SHP77 treated with DMSO at 0.1 percent for 48 hours (cell line): ENCODE data around the gene FNDC3B.

Source experiments
- DNase-seq: peaks from one replicate; lab custom pipeline; 2025; lab: John Stamatoyannopoulos, UW

The FNDC3B gene

DNA sequence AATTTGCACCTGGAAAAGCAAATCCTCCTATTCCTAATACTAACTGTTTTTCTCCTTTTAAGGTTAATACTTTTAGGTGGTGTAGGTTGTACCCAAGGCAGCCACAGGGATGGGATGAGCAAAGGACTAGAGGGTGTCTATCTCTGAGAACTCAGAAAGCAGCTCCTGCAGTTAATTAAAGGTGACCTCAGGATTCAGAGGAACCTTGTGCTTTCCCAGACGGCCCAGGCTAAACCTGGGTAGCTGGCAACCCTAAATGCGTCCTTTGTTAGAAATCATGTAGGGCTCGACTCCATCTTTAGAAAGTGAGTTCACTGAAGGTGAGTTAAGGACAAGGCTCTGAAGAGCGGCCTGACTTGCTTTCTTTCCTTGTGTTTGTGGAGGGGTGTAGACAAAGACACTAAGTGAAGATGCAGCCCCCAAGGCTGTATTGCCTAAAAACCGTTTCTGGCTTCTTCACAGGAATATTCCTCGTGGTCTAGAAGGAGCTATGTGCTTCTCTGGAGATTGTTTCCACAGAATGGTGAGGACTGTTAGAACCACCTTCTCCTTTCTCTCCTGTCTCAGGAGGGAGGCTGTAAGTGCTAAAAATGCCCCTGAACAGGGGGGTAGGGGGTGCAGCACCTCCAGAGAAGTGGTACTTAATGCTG lies 14.9 kb downstream of the FNDC3B start:
- DNase-seq = no peak

DNA sequence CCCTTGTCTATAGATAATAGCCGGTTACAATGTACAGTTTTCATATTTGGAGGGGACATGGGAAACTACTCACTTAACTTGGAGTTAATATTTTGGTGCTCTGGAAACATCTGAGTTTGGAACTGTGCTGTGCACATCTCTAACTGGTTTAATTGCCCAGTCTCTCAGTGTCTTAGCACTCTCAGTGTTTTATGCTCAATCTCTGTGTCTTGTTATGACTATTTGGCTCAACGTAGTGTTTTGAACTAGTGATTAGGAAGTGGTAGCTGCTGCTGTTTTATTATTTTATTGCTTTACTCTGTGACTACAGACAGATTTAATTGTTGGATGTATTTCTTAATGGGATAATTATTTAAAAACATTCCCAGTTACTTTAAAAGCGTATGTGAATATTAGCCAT lies 17.0 kb downstream of the FNDC3B start:
- DNase-seq = no peak

DNA sequence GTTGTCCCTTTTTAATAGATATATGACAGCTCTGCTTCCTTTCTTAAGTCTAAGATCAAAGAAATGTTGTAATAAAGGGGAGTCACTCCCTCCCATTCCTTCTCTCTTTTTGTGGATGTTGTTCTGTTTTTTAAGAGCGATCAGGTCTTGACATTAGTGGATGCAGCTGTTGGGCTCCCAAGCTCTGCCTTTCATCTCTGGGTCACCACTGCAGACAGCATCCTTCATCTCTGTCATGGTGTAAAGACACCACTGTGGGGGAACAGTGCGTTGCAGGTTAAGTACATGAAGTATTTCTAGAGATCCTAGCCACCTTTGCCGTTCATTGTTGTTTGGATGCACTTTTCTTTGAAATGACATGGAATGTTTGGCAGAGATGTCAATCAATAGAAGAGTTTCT lies 17.7 kb downstream of the FNDC3B start:
- no peak for DNase-seq

DNA sequence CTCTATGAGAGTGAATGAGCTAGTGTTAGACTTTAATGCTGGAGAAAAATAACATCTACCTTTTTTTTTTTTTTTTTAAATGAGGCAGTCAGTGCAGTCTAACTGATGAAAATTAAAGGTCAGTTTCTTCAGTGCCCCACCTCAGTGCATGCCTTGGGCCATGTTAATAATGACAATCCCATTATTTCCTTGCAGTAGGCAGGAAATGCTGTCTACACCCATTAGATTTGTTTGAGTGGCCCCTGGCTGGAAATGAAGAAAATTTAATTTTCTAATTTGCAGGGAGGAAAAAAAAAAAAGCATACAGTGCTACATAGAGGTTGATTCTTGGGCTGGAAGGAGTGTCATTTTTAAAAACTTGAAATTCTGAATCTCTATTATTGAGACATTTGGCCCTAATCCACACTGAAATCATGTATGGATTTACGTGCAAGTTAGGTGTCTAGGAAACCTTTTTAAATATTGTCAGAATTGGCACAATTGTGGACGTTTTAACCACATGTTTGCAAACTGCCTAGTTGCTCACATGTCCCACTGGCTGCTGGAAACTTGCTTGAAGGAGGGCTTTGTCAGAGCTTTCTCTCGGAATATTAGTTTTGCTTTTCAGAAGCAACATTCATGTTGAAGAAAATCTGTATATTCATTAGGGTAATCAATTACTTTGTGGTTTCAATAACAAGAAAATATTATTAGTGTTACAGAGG lies 18.4 kb downstream of the FNDC3B start:
- DNase-seq = no peak

DNA sequence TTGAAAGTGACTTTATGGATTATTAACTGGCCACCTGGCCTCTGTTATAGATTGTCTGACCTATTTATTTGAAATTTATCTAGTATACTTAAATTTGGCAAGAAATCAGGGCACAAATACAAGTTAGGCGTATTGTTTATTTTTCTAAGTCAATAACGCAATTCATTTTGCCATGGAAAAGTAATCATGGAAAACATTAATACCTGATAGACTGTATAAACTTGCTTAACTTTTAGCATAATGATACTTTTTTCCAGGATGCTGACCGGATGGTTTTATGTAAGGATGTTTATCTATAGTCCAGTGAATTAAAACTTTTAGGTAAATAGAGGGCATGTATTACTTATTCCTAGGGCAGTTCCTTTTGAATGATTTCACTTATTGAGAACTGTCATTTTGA lies 20.2 kb downstream of the FNDC3B start:
- DNase-seq = no peak

DNA sequence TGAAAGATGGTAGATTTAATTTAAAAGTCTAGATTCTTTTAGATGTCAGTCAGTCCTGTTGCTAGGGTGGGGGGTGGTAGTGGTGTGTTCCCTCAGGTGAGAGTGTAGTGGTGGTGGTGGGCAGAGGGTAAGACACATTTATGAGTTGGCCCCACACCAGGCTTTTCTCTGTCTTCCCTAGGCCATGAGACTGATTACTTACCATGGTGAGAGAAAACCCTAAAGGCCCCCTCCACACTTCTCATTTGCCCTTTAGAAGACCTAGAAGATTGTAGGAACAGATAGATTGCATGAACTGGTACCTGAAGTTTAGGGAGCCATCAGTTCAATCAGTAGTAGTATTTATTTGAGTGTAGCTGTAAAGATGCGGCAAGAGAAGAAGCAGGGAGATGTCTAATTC lies 20.9 kb downstream of the FNDC3B start:
- no peak for DNase-seq

DNA sequence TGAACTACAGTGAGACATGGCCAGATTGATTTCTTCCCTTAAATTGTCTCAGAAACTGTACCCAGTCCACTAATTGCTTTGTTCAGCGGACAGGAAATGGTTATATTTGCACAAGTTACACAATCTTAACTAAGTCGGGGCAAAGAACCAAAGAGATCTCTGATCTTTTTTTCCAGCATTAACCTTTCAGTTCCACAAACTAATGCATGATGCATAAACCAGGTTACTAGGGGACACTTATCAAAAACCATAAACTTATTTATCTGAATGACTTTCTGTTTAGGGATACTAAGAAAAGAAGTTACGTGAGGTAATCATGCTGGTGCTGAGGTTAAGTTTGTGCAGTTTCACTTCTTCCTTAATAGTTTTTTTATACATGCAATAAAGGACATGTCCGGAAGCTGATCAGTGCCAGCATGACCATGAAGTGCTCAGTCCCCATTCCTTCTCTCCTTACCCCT lies 22.4 kb downstream of the FNDC3B start:
- no peak for DNase-seq

DNA sequence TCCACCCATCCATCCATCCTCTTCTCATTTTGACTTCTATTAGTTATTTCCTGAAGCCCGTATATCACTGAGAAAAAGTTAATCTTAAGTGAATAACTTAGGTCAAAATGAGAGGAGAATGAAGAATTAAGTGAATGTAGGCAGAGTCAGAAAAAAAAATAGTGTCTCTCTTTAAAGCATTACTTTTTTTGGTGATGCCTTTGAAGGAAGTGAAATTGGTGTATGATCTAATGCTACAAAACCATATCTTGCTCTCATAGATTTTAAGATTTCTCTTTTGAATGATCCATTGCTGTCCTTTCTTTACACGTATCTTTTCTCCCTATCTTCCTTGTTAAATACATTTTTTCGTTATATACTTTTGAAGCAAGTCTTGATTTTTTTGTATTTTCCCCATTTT lies 23.4 kb downstream of the FNDC3B start:
- DNase-seq = no peak

DNA sequence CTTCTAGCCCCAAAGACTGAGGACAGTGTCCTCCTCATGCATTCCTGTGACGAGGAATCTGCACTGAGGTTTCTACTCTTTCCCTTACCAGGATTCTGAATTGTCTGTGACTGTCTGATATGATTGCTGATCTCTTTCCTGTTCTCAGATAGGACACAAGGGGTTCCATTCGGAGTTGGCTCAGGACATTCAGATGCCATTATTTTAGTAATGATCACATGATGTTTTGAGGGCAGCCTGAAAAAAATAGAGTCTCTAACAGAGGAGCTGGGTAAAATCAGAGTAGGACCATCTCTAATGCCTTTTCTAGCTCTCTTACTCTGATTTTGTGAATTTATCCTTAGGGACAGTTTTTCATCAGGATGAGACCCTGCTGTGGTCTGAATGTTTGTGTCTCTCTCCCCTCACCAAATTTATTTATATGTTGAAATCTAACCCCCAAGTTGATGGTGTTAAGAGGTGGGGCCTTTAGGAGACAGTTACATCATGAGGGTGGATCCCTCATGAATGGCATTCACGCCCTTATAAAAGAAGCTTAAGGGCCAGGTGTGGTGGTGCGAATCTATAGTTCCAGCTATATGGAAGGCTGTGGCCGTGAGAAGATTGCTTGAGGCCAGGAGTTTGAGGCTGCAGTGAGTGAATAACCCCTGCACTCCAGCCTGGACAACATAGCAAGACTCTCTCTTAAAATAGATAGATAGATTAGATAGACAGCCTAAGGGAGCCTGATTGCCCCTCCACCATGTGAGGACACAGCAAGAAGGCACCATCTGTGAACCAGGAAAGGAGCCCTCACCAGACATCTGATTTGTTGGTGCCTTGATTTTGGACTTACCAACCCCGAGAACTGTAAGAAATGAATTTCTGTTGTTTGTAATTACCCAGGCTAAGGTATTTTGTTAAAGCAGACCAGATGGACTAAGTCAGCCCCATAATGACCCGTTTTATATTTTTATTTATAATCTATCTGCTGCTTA lies 24.4 kb downstream of the FNDC3B start:
- no peak for DNase-seq

DNA sequence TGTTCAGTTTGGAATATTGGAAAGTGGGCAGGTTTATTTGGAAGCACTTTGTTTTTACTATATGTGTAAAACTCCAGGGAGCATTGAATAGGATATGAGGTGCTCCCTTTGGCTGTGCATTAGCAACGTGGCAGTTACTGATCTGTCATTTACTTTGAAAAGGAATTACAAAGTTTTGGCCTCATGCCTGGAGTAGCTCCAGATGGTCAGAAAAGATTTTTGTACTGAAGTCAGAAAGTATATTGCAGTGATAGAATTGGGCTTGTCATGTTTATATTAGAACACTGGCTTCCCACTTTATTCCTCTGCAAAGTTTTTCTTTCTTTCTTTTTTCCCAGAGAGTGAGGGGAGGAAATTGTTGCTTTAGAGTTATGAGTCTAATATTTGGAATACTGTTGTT lies 26.1 kb downstream of the FNDC3B start:
- no peak for DNase-seq

DNA sequence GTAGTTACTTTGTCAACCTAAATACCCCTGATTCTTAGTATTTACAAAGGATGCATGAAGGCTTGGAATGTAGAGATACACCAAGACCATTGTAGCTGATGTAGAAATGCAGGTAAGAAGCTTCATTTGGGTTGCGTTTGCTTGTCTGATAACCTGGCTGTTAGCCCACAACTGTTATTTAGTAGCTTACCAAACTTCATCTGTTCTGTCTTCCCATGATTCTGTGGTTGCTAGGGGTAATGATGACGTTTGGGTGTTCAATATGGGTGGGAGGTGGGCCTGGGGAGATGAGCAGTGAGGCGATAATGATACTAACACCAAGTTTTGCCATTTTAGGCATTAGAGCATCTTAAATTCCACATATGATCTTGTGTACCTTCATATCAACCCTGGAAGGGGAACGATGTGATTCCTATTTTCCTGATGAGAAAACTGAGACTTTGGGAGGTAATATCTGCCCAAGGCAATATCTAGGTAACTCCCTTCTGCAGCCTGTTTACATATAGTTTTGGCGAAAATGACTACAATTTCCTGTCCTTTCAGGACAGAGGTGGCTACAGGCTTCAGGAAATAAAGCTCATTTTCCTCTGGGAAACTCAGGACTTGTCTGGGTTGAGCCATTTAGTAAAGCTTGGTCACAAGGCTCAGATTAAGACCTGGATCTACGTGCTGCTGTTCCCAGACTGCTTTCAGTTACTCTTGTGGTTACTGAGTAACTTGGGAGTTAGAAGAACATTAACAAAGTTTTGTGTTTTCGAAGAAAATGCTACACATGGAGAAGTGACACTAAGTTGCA lies 26.8 kb downstream of the FNDC3B start:
- no peak for DNase-seq

DNA sequence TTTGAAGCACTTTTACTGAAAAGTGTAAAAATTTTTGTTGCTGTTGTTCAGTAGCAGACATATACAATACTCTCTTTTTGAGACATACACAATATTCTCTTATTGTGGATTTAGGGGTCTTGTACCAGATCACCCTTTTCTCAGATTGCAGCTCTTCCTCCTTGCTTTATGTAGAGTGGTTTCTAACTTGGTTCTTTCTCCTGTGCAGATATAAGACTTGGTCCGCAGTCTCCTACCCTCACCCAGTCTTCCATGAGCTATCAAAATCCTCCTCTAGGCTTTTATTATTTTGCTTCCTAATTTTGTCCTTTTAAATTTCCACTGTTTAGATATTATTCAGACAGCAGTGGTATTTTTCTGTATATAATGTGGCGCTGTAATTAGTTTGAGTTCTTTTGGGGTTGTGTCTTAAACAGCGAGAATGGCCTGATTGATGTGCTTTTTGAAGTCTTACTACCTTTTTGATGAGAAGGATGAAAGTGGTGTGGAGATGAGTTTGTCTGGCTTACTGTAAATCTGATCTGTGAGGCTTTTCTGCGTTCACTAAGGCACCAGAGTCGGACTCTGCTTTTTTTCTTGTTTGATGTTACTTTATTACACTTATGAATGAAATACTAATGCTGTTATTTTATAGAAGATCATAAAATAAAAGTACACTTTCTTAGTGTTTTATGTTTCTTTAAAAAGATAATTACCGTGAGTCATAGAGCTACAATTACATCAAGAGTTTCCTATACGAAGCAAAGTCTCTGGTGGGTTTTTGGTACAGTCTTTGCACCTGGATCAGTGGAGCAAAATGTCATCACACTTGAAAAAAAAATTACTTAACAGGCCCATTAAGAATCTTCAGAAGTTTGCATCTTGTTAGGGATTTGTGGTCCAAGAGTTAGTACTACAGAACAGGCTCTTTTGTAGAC lies 27.8 kb downstream of the FNDC3B start:
- no peak for DNase-seq

DNA sequence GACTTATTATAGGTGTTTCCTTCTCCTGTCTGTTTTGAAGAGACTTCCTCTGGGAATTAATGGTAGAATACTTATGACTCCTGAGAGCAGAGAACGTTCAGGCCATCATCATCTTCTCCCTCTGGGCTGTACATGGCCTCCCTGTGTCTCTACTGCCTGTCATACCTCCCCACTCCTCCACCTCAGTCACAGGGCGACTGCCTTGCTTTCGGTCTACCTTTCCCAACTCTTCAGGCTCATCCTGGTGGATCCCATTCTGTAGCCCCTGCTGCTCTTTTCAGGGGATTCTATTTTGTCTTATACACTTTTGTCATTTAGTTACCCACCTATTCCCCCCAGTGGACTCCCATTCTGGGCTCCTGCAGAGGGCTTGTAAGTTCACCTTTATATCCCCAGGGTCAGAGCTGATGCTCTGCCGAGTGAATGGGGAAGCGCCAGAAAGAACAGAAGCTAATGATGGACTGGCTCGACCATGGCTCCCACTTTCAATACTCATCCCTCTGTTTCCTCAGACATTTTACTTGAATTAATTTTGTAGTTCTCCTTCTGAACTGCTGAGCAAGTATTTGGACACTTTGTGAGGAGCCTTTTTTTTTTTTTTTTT lies 28.6 kb downstream of the FNDC3B start:
- no peak for DNase-seq

DNA sequence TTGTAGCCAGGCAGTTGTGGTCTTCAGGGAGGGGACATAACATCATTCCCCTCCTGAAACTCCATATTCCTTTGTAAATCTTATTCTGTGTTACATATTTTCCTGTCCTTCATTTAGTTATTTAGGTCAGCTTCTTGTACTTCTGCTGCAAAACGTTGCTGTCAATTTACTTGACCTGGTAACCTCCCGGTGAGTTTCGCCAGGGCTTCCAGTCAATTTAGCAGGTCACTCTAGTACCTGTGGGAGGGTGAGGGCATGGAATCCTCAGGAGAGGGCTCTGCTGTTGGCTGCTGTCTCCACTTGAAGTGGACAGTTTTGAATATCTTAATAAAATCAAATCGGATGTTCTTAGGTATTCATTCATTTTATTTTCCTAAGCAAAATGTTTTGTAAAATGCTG lies 29.6 kb downstream of the FNDC3B start:
- DNase-seq = no peak

DNA sequence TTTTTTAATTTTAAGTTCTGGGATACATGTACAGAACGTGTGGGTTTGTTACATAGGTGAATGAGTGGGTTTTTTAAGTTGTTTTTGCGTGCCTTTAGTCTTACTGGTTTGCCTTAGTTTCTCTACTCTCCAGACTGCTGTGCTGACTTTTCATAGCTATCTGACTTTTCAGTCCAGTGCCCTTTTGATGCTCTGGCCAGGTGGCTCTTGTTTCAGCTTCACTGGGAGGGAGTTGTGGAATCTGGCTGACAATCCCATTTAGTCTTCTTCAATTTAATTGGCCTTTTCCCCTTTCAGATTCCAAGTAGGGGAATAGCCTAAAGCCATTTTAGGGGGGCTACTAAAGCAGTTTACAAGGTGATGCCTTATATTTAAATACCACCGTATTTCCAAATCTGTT lies 30.1 kb downstream of the FNDC3B start:
- no peak for DNase-seq

DNA sequence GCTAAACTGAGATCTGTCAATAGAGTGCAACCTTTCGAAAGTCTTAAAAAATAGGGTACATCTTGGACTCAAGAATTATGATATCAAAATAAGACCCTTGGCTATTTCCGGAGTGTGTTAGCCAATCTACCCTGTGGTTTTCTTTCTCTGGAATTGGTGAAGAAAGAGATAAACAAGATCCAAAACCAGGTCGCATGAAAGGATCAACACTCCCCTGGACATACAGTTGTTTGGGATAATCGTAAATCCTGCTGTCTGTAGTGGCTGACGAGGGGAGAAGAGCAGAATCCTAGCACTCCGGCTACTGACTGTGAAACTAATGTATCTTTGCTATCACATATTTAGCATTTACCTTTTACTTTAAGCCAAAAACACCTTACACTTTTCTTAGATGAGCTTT lies 30.9 kb downstream of the FNDC3B start:
- no peak for DNase-seq

DNA sequence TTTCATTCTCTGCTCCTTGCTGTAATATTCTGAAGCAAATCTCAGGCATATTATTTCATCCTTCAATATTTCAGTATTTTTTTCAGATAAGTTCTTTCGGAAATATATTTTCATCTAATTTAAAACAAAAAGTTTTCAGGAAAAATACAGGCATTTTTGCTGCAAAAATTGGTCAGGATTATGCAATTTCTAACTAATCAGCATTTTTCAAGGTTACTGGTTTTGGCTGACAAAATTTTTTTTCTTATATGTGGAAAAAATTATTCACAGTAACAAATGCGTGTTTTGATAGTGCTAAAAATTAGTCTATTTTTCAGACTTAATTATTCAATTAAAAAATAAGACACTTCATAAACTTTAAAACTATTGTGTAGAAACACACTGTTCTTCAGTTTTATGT lies 31.4 kb downstream of the FNDC3B start:
- no peak for DNase-seq

DNA sequence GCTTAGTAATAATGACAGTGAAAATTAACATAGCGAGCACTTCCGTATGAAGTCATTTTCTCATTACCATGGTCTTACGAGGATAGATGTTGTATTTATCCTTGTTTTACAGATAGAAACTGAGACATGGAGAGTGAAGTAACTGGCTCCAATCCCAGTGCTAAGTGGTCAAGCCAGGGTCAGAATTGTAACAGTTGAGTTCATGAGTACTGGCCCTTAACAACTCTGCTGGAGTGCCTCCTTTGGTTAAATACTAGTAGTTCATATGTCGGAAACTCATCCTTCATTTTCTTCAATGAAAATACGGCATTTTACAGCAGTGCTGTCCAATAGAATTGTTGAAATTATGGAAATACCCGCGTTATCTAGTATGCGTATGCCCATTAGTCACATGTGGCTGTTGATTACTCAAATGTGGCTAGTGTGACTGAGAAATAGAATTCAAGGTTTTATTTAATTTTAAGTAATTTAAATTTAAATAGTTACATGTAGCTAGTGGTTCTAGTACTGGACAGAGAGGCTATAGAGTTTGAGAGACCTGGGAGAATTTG lies 32.5 kb downstream of the FNDC3B start:
- DNase-seq = no peak

DNA sequence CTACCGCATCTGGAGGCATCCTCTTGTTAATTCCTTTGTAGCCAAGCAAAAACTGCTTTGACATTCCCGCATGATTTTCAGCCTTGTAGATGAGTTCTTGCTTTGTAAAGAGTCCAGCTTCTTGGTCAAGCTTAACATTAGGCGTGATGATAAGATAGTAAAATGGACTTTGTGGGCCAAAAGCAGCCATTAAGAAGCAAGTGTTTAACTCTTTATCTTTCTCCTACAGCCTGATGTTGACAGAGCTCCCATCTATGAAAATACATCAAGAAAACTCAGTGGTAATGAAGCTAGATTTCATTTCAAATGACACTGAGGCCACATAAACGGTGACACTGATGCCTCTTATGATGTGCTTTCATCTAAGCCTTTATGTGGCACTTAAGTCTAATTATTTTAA lies 33.2 kb downstream of the FNDC3B start:
- no peak for DNase-seq

DNA sequence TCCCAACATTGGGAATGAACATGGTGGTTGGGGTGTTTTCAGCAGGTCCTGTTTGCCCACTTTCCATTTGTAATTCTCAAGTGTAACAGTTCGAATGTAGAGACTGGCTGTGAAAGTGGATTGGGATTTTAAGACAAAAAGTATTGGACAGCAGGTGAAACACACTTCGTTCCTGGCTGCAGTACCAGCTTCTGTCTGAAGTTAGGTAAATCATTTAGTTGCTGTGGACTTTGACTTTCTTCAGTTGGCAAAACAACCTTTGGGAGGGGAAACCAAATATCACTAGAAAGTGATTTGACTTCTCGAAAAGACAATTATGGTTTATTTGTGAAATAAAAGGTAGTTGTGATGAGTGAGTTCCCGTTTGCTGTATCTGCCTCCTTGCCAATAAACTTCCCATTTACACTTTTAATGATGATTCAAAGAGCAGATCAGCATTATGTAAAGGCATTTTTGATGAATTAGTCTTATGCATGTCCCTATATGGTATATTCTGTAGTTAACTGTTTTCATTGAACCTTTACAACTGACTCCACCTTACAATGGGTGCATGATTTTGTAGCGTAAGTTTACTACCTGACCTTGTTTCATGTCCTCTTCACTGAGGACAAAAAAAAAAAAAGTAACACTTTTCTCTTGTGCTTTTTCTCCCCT lies 34.0 kb downstream of the FNDC3B start:
- DNase-seq = no peak
